ENCODE data around the gene CDT1.

CDT1 gene

GRCh38 chr16:88809068-88809675 lies 5.6 kb downstream of the CDT1 start:
- Histone ChIP-seq H3K4me1 (peaks cover 0 to 40% (median 33%) of the 10 kb centered on the region in 4 donors), H3K9me3 (no peaks in the 10 kb centered on the region), H3K36me3 (peaks cover 0 to 32% (median 13%) of the 10 kb centered on the region in 3 donors), H3K27me3 (no peaks in the 10 kb centered on the region), H3K27ac (no peak overlapping the region), H3K4me3 (no peak overlapping the region)
- intact Hi-C loops (cut with DNase I; ENCODE audit: low total_unique reads), result no loop called here
- no peak for TF ChIP-seq CTCF (IDR thresholded peaks at IDR 0.05)
- DNase-seq, result peak in 1 of 2 donors; percentile 61

- H3K36me3 ChIP-seq, result peaks cover 0 to 32% (median 13%) of the 10 kb centered on the region in 3 donors
- no peaks in the 10 kb centered on the region for H3K27me3 ChIP-seq
- no peak overlapping the region for H3K4me3 ChIP-seq
- TF ChIP-seq CTCF (IDR thresholded peaks at IDR 0.05), result no peak
- peak in 1 of 2 donors; percentile 66 for DNase-seq
- H3K4me1 ChIP-seq, result peaks cover 0 to 35% (median 27%) of the 10 kb centered on the region in 4 donors
- intact Hi-C loops (cut with DNase I; ENCODE audit: low total_unique reads), result loop anchor here (10.0 kb wide), 1 partner anchor 235 kb away; the partner anchor contains the start of gene ZC3H18
- H3K27ac ChIP-seq, result peak overlapping the region; percentile 90 to 91
- H3K9me3 ChIP-seq, result no peaks in the 10 kb centered on the region
Measured at GRCh38 chr16:88809676-88810165, 6.1 kb downstream of the CDT1 start.

DNA sequence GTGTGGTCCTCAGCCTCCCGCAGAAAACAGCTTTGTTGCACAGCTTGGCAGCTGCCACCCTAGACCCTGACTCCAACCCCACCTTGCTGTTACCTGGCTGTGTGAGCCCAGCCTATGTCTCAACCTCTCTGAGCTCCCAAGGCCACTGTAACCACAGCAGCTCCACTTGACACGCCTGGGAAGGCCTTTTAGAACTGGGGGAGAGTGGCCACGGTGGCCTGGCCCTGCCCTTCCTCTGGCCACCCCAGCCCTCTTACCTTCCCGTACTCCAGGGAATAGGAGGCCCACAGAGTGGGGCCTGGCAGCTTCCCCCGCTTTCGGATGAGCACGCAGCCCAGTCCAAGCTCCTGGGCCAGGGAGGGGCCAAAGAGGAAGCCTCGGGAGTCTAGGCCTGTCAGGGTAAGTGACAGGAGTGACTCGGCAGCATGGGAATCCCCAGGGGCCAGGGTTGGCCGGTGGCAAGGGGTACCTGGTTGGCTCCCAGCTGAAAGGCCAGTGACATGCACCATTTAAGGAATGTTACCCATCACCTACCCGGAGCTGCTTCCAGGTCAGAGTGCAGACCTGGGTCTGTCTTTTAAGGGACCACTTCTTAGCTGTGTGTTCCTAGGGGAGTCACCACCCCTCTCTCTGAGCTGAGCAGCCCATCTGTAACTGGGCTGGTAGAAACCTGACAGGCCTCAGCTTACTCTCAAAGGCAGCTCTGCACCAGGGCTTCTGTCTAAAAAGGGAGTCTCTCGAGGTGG lies 6.8 kb downstream of the CDT1 start:
- Histone ChIP-seq H3K4me3 (peak overlapping the region; percentile 77 to 93), H3K4me1 (peaks cover 0 to 33% (median 26%) of the 10 kb centered on the region in 4 donors), H3K36me3 (peaks cover 0 to 32% (median 13%) of the 10 kb centered on the region in 3 donors), H3K27me3 (no peaks in the 10 kb centered on the region), H3K9me3 (no peaks in the 10 kb centered on the region), H3K27ac (peak overlapping the region; percentile 90 to 91)
- intact Hi-C loops (cut with DNase I; ENCODE audit: low total_unique reads), result loop anchor here (10.0 kb wide), 1 partner anchor 236 kb away; the partner anchor contains the start of gene ZC3H18
- TF ChIP-seq CTCF (IDR thresholded peaks at IDR 0.05), result no peak
- peak in 1 of 2 donors; percentile 68 for DNase-seq

GRCh38 chr16:88810912-88811768 lies 7.6 kb downstream of the CDT1 start:
- Histone ChIP-seq H3K9me3 (no peaks in the 10 kb centered on the region), H3K27ac (peak overlapping the region; percentile 90 to 91), H3K36me3 (peaks cover 0 to 32% (median 13%) of the 10 kb centered on the region in 3 donors), H3K4me1 (peaks cover 0 to 33% (median 26%) of the 10 kb centered on the region in 4 donors), H3K27me3 (no peaks in the 10 kb centered on the region), H3K4me3 (peak overlapping the region; percentile 77 to 93)
- intact Hi-C loops (cut with DNase I; ENCODE audit: low total_unique reads), result loop anchor here (10.0 kb wide), 1 partner anchor 236 kb away; the partner anchor contains the start of gene ZC3H18
- peak; percentile 84 to 91 for DNase-seq
- TF ChIP-seq CTCF (IDR thresholded peaks at IDR 0.05), result no peak

Data from tibial artery (tissue), 4 donors.